HG03159 (cell line): ENCODE results near the gene EWSR1.
"Not testable (repeated sequence)": the region's sequence is repeated elsewhere in the genome, so short reads cannot be mapped to it uniquely, and the experiment has no call there.

ENCODE experiments used
- ATAC-seq: cut with Tn5 transposase; IDR thresholded peaks from one replicate; pipeline ENCODE4 v1.9.1; 2021; ENCODE audit warnings: mild to moderate bottlenecking, moderate library complexity; ENCODE audit not compliant: unreplicated experiment

Gene EWSR1

GRCh38 chr22:29247891-29248290, 20.2 kb upstream of the EWSR1 start:
- ATAC-seq: not testable (repeated sequence)

DNA sequence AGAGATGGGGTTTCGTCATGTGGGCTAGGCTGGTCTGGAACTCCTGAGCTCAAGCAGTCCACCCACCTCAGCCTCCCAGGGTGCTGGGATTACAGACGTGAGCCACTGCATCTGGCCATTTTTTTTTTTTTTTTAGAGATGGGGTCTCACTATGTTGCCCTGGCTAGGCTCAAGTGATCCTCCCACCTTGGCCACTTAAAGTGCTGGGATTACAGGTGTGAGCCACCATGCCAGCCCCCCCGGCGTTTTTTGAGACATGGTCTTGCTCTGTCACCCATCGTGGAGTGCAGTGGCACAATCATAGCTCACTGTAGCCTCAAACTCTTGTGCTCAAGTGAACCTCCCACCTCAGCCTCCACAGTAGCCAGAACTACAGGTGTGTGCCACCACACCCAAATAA, 16.8 kb upstream of the EWSR1 start:
- ATAC-seq: no peak

DNA sequence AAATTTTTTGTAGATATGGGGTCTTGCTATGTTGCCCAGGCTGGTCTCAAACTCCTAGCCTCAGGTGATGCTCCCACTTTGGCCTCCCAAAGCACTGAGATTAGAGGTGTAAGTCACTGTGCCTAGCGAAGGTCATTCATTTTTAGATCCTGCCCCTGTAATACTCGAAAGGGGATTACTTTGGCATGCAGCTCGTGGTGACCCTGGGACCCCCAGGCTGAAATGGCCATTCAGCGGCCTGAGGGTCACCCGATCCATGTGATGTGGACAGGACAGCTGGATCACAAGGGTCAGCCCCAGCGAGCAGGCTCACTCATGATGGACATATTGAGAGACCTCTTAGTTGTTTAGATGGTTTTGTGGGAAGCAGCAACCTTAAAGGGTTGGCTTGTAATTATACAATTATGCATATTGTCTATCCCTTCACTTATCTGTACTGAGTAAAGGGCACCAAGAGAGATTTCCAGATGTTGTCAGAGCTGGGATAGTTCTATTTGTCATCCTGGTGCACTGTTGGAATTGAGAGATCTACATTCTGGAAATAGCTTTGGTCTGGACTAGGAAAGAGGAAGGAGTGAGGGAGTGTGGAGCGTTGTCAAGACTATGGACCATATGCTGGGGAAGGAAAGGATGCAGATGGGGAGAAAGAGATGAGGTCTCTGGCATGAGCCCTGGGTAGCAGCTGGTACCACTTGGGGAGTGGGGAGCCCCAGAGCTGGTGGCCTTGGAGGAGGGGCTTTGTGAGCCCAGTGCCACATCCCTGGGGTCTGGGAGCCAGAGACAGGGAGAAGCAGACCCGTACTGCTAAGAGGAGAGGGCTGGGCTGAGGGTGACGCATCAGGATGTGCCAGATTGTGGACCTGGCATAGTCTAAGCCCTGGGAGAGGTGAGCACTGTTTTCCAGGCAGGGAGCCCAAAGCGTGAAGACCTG, 15.8 kb upstream of the EWSR1 start:
- ATAC-seq: no peak

DNA sequence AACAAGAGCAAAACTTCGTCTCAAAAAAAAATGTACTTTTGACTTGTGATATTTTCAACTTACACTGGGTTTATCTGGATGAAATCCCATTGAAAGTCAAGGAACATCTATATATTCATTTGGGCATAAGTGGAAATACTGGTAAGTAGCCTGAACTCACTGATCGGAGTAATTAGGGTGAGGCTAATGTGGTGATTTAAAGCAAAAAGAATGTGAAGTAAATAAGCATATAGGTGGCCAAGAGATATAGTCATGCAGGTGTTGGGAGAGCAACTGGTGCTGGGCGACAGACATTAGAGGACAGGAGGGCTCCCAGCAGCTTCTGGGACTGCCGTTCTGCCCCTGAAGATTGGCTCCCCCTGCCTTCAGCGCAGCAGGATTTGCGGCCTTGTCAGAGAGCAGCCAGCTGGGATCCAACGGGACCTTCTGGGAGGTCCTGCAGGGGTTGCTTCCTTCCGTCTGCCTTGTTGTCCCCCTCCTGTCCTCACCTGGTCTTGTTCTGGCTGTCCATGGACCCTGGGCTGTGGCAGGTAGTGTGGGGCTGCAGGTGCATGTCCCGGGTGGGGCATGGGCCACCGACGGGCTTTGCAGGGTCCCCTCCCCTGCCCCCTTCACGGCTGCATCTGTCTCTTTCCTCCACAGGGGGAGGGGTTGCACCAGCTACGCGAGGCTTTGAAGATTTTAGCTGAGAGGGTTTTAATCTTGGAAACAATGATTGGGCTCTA, 14.3 kb upstream of the EWSR1 start:
- ATAC-seq: no peak

GRCh38 chr22:29254286-29254660, 13.8 kb upstream of the EWSR1 start:
- ATAC-seq: no peak

- ATAC-seq: no peak
Observed at GRCh38 chr22:29255064-29255621, 12.9 kb upstream of the EWSR1 start.

DNA sequence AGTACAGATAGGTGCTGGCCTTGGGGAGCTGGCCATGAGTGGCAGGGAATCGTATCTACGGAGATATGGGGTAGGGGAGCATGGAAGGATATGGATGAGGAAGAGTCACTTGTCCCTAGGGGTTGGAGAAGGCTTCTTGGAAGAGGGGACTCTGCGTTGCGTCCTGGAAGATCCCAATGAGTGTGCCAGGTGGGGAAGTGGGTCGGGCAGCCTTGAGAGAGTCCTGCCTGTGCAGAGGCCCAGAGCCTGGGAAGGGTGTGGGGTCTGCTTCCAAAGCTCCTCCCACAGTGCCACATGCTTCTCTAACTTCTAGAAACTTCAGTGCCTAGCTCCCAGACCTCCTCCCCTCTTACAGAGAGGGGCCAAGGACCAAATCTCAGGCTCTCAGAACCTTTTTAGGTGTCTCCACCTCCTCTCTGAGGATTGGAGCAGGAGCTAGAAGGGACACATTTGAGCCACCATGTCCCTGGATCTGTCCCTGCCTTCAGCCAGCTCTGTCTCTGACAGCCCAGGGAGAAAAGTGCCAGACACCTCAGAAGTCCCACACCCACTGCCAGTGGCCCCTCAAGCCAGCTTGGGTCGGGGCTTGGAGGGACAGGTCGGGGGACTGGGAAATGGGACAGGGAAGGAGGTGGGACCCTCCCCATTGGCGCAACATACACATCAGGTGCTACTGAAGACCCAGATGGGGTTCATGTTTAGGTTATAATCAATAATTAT, 11.3 kb upstream of the EWSR1 start:
- ATAC-seq: no peak

GRCh38 chr22:29257751-29258181, 10.3 kb upstream of the EWSR1 start:
- ATAC-seq: no peak

DNA sequence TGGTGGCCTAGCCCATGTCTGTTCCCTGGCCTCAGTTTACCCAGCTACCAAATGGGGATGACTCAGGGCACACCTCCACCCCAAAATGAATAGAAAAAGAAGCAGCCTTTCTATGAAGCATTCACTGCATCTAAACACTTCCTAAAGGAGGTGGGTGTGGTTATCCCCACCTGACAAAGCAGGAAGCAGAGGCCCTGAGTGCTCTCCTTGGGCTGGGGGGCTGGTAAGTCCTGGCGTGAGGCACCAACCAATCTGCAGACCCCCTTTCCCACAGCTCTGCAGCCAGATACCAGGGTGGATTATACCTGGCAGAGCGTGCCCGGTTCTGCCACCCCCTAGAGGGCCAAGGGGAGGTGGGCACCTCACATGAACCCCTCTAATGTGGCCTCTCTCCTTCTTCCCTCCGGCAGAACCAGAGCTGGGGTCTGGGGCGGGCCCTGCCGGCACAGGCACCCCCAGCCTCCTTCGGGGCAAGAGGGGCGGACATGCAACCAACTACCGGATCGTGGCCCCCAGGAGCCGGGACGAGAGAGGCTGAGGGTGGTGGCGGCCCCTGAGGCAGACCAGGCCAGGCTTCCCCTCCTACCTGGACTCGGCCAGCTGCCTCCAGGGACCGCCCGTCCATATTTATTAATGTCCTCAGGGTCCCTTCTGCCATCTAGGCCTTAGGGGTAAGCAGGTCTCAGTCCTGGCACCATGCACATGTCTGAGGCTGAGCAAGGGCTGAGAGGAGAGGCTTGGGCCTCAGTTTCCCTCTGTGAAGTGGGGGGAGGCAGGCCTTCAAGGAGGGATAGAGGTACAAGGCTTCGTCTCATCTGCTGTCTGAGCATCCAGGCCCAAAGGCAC, 9.4 kb upstream of the EWSR1 start:
- ATAC-seq: no peak

- no peak for ATAC-seq
Observed at GRCh38 chr22:29259253-29259899, 8.7 kb upstream of the EWSR1 start.

- no peak for ATAC-seq
Observed at GRCh38 chr22:29260031-29260560, 8.0 kb upstream of the EWSR1 start.

GRCh38 chr22:29260601-29261315, 7.3 kb upstream of the EWSR1 start:
- no peak for ATAC-seq

- no peak for ATAC-seq
Observed at GRCh38 chr22:29263791-29264276, 4.2 kb upstream of the EWSR1 start.

DNA sequence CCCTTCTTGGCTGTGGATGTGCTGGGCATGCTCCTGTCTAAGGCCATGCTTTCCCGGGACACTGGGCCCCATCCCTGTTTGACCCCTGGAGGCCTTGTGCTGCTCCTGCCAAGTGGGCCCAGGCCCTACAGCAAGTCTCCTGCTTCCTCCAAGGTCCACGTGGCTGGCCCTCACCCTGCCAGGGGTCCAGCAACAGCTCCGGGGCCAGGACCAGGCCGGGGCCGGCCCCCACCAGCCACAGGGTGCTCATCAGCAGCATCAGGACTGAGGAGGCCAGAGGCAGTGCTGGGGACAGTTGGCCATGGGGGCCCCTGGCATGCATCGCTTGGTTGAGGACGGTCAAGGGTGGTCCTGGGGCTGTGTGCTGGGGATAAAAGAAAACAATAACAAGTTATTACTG, 2.8 kb upstream of the EWSR1 start:
- no peak for ATAC-seq

GRCh38 chr22:29265929-29266328, 2.1 kb upstream of the EWSR1 start:
- ATAC-seq: no peak

GRCh38 chr22:29266564-29267461, 1.3 kb upstream of the EWSR1 start:
- ATAC-seq: no peak

- ATAC-seq: no peak
Observed at GRCh38 chr22:29267462-29267857, 608 bp upstream of the EWSR1 start.
